Right renal pelvis (tissue), 4 donors: ENCODE measurements around the gene PLPP6. TPM values are rescaled to one million over a fixed set of nuclear protein-coding genes. Genes with fewer than 3 reads are reported as not detected.
"Not testable (repeated sequence)": the region's sequence is repeated elsewhere in the genome, so short reads cannot be mapped to it uniquely, and the experiment has no call there.

ENCODE experiments used
- DNase-seq, 4 donors: peaks; one replicate each; pipeline ENCODE4 v3.0.0-alpha.2; 2013; ENCODE audit warnings: low read depth in 4 of 4, low spot score in 3 of 4, missing footprints in 1 of 4
- polyA plus RNA-seq, 4 donors: library from polyadenylated mRNA; unstranded; fragments of 120-200 nt; gene quantifications; one replicate each; pipeline ENCODE4 v1.2.1, GENCODE V29; 2013; ENCODE audit not compliant: insufficient read length in 4 of 4

PLPP6 gene
- 10 to 100 TPM; 17.2 to 20.1 (median 18.5) TPM for polyA plus RNA-seq

DNA sequence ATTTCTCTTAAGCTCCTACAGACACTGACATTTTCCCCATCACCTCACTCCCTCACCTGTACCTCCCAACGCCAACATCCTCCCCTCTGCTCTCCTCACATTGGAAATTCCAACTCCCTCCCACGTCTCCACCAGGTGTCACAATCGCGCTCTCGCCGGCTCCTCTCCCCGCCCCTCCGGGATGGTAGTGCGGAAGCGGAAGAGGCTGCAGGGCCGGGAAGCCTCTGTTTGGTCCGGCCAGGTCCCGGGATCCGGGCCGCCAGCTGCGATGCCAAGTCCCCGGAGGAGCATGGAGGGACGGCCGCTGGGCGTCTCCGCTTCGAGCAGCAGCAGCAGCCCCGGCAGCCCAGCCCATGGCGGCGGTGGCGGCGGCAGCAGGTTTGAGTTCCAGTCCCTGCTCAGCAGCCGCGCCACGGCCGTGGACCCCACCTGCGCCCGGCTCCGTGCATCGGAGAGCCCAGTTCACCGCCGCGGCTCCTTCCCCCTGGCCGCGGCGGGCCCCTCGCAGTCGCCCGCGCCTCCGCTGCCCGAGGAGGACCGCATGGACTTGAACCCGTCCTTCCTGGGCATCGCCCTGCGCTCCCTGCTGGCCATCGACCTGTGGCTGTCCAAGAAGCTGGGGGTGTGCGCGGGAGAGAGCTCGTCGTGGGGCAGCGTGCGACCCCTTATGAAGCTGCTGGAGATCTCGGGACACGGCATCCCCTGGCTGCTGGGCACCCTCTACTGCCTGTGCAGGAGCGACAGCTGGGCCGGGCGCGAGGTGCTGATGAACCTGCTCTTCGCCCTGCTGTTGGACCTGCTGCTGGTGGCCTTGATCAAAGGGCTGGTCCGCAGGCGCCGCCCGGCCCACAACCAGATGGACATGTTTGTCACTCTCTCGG, at the start of gene PLPP6:
TSS of gene PLPP6 (plus strand) at position 187 of the 881 bp plus-strand sequence. CDS start at position 269, 82 bp downstream.
- peak in 3 of 4 donors; percentile 74 to 83 (median 81) for DNase-seq

DNA sequence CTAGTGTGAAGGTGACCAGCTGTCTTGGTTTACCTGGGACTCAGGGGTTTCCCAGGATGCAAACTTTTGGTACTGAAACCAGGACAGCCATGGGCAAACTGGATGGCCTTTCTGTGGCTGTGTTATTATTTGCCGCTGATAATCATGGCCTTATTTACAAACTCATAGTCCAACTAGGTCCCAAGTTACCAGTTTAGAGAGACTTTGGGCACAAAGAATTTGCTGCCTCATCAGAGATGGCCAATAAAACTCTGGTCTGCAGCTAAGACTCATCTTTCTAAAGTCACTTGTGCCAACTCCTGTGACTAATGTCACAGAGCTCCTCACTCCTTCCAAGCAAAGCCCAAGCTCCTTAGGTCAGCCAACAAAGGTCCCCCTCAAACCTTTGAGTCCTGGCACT, 47.5 kb upstream of the PLPP6 start:
- no peak for DNase-seq

DNA sequence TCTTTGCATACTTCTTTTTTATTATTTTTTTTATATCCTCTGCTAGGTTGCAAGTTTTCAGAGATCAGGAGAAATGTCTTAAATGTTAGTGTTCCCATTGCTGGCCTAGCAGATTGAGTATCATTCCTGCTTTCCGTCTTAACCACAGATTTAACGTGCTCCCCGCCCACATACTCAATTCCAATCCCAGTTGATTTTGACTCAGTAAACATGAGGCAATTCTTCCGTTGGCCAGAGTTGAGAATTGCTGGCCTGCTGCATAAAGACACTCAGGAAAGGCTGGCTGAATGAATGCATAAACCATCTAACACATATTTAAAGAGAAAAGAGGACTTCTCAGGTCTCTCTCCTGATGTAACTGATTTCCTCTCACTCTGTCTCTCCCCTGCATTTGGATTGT, 46.8 kb upstream of the PLPP6 start:
- no peak for DNase-seq

DNA sequence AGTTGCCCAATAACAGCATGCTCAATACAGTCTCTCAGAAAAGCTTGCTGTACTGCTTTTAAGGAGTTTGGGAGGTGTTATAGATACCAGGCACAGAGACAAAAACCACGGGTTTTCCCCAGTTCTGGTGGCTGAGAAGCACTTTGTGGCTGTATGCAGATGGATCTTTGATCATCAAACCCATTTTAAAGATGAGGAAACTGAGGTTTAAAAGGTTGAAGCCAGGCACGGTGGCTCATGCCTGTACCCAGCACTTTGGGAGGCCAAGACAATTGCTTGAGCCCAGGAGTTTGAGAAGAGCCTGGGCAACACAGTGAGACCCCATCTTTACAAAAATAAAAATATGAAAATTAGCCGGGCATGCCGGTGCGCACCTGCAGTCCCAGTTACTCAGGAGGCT, 46.3 kb upstream of the PLPP6 start:
- no peak for DNase-seq

DNA sequence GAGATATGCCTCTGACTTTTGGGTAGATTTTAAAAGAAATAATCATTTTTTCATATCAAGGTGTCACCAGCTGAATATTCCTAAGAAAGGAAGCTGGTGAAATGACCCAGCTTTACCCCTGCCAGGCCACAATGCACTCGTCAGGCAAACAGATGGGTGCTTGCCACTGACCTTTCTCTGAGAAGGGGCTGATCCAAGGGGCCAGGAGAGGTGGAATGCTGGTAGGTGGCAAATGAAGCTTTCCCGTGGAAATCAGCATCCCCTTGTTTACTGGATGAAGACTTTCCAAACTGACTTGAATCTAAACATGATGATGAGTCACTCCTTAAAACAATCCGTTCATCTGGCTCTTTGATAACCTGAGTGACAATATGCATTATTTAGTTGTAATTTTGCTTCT, 44.3 kb upstream of the PLPP6 start:
- DNase-seq: no peak

DNA sequence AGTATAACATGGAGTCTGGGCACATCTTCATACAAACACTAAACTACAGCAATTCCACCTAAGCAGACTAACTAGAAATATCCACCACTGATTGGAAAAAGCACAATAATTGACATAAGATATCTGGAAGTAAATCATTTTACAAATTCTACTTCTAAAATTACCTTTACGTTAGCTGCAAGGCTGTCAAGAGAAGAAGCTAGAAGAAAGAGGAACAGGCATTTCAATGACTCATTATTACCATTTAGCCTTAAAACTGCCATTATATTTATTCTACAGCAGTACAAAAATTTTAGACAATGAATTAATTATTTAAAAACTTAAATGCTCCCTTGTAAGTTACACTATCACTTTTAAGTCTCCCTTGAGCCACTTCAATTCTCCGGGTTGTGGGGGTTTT, 43.4 kb upstream of the PLPP6 start:
- DNase-seq: no peak

DNA sequence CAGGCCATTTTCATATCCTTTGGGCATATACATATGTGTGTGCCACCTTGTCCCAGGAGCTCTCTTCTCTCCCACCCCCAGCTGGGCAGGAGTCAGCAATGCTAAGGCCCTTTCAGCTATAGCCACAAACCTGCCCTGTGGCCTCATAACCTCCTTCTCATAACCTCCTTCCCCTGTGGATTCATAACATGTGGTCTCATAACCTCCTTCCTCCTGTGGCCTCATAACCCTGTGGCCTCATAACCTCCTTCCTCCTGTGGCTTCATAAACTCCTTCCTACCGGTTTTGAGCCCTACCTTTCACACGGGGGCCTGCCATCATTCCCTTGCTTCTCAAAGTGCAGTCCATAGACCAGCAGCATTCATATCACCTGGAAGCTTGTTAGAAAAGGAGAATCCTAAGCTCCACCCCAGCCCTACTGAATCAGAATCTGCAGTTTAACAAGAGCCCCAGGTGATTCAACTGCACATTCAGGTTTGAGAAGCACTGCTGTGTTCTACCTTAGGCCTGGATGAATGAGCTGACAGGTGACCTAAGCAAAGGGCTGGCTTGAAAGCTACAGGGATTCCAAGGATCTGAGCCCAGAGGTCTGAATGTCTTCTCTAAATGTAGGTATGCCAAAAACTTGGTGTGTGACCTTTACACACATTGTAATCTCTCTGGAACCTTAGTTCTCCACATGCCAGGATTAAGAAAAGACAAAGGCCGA, 41.9 kb upstream of the PLPP6 start:
- DNase-seq: no peak

DNA sequence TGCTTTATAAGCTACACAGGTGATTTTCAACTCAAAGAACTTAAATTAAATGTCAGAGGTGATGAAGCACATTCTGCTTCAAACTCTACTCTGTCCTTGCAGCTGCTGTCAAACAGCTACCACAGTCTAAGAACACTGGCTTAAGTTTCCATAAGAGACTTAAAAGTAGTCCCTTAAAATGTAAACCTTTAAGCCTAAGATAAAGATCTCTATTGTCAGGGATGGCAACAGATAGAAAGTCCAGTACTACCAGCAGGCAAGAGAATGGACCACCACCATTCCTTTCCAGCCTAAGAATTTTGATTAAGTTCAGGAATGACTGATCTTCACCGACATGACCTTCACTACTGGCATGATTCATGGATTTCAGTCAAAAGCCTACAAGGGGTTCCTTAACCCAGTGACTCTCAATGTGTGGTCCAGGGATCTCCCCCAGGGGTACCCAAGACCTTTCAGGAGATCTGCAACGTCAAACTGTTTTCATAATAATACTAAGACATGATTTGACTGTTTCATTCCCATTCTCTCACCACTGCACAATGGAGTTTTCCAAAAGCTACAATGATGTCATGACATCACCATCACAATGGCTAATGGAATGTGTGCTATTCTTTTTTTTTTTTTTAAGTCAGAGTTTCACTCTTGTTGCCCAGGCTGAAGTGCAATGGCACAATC, 41.1 kb upstream of the PLPP6 start:
- no peak for DNase-seq

DNA sequence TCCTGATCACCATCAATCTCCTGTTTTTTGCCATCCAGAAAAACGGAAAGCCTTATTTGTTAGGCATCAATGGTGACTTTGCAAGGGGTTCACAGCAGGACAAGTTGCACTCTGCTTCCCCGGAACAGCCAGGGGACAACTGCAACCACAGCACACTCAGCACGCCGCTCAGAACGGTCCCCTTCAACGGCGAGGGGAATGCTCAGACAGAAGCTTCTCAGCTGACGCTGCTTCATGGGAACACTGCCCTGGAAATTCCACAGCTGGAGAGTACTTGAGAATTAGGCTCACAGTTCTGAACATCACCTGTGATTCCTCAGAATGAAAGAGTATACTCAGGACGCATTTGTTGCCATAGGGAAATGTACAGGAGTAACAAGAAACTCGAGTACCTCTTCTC, 40.1 kb upstream of the PLPP6 start:
- no peak for DNase-seq

DNA sequence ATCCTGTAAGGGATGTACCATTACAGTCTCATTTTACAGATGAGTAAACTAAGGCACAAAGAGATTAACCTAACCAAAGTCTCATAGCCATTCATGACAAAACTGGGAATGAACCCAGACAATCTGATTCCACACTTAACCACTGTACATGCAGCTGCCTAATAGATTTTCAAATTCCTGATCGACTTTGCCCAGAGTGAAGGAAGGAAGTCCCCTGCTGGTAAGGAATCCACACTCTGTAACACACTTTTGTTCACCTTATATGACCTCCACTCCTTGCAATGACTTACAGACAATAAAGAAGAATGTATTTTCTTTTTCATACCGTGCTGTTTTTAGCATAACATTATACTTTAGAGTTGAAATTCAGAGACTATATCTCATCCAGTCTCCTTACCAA, 31.3 kb upstream of the PLPP6 start:
- DNase-seq: no peak

DNA sequence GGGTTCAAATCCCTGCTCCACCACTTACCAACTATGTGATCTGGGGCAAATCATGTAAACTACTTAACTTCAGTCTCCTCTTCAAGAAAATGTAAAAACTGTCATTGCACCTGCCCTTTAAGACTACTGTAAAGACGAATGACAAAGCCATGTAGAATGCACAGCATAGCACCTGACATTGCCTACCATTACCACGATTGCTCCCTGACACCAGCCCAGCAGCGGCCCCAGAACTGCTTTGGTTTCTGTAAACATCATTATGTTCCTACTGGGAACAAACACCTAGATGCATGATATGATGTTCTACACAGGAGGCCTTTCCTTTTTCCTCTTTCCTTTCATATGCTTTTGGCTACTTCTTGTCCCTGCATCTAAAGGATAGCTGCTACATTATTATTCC, 23.1 kb upstream of the PLPP6 start:
- DNase-seq: no peak

DNA sequence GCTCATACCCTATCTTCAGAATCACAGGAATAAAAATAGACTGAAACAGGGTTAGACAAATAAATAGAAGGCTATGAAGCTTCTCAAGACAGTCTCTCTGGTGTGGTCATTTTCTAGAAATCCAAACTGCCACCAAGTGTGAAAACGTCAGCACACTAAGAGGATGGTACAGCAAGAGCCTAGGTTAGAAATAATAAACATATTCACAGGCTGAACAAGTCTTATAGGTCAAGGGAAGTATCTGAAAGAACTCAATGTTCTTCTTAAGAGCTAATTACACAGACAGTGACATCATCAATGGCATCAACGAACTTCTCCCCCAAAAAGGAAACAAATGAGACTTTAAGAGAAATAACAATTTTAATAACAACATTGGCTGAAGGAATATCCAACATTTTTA, 22.7 kb upstream of the PLPP6 start:
- no peak for DNase-seq

DNA sequence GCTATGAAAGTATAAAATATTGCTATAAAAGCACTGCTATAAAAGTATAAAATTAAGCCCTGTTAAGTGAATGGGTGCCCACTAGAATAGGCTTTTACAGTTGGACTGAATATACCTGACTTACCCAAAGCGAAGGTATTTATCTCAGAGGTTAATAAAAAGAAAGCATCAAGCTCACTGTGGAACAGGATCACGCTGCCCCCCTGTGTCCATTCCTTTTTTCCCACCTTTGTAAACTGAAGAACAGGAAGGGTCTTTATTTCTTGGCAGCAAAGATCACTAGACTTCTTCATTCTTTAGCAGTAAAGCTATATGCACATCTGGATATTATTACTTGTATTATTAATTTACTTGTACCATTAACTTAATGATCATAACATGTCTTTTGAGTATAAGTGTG, 22.1 kb upstream of the PLPP6 start:
- DNase-seq: no peak

DNA sequence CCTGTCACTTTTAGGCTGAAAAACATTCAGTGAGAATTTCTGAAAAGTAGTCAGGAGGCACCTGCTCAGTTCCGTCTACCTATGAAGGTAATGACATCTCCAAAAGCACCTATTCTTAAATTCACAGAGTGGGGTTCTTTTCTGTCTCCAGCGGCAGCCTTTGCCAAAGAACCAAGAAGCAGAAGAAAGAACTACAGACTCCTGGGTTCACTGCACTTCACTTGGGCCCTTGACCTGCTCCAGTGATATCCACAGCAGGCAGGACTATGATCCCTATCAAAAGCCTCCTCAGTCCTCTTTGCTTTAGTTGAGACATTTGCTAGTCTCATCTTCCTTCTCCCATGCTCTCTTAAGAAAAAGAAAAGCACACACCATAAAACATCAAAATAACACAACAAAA, 19.7 kb upstream of the PLPP6 start:
- DNase-seq: no peak

DNA sequence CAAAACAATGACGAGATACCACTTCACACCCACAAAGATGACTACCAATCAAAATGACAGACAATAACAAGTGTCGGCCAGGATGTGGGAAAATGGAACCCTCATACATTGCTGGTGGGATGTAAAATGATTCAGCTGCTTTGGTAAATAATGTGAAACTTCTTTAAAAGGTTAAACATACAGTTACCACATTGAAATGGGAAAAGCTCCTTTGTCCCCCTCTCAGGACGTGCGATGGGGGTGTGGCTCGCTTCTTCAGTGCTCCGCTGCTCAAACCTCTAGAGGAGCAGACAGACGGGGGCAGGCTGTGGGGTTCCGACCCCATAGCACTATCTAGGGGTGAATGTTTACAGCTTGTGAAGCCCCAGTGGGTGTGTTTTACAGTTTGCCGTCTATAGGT, 8.0 kb upstream of the PLPP6 start:
- DNase-seq: no peak

DNA sequence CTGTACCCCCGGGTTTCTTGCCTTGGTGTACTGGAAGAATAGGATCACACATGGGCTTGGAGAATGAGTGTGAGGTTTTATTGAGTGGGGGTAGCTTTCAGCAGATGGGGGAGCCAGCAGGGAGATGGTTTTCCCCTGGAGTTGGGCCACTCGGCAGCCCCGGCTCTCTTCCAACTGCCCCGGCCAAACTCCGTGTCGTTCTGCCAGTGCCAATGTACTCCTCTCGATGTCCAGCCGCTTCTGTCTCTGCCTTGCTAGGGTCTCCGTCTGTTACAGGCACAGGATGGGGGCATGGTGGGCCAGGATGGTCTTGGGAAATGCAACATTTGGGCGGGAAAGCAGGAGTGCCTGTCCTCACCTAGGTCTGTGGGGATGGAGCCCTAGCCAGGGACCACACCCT, 7.6 kb upstream of the PLPP6 start:
- no peak for DNase-seq

DNA sequence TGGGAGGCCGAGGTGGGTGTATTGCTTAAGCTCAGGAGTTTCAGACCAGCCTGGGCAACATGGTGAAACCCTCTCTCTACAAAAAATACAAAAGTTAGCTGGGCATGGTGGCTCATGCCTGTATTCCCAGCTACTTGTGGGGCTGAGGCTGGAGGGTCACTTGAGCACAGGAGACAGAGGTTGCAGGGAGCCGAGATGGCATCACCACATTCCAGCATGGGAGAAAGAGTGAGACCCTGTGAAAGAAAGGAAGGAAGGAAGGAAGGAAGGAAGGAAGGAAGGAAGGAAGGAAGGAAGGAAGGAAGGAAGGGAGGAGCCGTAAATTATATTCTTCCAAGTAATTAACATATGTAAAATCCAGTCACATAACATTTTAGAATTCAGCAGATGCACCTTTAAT, 5.9 kb upstream of the PLPP6 start:
- DNase-seq: not testable (repeated sequence)

DNA sequence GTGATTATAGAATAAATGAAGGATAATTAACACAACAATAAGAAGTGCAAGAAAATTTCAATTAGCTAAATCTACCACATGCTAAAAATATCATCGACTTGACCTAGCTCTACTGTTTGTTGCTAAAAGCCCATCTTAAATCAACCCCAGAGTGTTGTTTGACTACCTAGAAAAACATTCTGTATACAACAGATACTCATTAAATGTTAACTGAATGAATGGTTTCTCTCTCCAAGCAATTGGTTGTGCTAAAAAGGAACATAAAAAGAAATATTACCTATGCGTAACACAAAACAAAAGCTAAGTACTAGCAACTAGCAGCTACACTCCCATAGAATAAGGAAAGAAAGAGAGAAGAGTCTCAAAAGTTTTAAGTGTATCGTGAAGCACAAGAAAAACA, 5.5 kb upstream of the PLPP6 start:
- no peak for DNase-seq

DNA sequence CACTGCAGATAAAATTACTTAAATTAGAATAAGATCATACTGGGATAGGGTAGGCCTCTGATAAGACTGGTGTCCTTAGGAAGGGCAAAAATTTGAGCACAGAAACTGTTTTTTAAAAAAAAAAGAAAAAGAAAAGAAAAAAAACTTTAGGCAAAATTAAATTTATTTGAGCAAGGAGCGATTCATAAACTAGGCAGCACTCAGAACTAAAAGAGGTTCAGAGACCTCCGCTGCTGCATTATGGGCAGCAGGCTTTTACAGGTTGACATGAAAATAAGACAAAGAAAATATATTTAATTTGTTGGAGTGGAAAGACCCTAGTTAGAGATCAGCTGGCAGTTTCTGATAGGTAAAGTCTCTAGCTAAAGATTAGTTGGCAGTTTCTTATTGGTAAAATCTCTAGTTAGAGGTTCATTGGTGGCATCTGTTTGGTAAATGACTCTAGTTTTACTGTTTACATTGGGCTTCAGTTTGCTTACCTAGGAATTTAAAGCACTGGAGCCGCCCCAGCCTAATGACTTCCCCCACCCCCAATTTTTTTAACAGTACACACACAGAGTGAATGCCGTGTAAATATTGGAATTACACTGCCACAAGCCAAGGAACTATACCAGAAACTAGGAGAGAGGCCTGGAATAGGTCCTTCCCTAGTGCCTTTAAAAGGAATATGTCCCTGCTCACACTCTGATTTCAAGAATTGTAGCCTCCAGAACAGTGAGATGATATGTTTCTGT, 4.5 kb upstream of the PLPP6 start:
- no peak for DNase-seq

DNA sequence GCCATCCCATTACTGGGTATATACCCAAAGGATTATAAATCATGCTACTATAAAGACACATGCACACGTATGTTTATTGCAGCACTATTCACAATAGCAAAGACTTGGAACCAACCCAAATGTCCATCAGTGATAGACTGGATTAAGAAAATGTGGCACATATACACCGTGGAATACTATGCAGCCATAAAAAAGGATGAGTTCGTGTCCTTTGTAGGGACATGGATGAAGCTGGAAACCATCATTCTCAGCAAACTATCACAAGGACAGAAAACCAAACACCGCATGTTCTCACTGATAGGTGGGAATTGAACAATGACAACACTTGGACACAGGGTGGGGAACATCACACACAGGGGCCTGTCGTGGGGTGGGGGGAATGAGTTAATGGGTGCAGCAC, 1.4 kb upstream of the PLPP6 start:
- not testable (repeated sequence) for DNase-seq

DNA sequence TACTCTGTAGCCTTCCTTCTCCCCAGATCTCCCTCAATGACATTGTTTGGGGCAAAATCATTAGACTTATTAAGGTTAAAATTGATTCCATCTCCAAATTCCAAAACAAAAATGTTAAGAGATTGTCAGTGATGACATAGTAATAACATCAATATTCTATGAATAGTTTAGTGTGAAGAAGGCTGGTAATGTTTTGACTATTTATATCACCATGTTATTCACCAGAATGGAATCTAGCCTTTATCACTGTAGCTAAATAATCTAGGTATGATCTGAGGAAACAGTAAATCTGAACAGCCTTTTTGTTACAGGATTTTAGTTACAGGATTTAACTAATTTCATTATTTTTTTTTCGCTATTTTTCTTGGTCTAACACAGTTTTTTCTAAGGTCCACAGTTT, 929 bp upstream of the PLPP6 start:
- DNase-seq: no peak
